ENCODE results near the gene OSBPL3. TPM values are rescaled to one million over a fixed set of nuclear protein-coding genes. Genes with fewer than 3 reads are reported as not detected.

OSBPL3 gene
- total RNA-seq, 1 donor: 30.8 TPM

- no peaks in the 10 kb centered on the region for H3K9me3 ChIP-seq (ENCODE audit: low read depth, low read length)
- no peaks in the 10 kb centered on the region for H3K27me3 ChIP-seq (ENCODE audit: insufficient read depth, low read length)
- TF ChIP-seq CTCF (IDR thresholded peaks at IDR 0.05; ENCODE audit: extremely low read depth, low read depth, low read length): no peak
- peaks cover 40% of the 10 kb centered on the region for H3K4me1 ChIP-seq (ENCODE audit: insufficient read depth, low read length)
- H3K4me2 ChIP-seq (ENCODE audit: insufficient read depth, low read length): peak overlapping the region; percentile 74
- H3K4me3 ChIP-seq (ENCODE audit: insufficient read depth, low read length): peak overlapping the region; percentile 48
- H4K20me1 ChIP-seq (ENCODE audit: insufficient read depth, low read length): no peaks in the 10 kb centered on the region
- H3K27ac ChIP-seq (ENCODE audit: low read depth, low read length): peak overlapping the region; percentile 69
- peak; percentile 76 for DNase-seq (ENCODE audit: insufficient read length, low spot score, missing footprints)
- H3K36me3 ChIP-seq (ENCODE audit: insufficient read depth, low read length): no peaks in the 10 kb centered on the region
- no peak overlapping the region for H2AFZ ChIP-seq (ENCODE audit: low read length)
- peaks cover 94% of the 10 kb centered on the region for H3K79me2 ChIP-seq (ENCODE audit: insufficient read depth, low read length)
Observed at GRCh38 chr7:24917510-24918239, 62.3 kb downstream of the OSBPL3 start.

- peak overlapping the region; percentile 13 for H3K27ac ChIP-seq (ENCODE audit: low read depth, low read length)
- H3K27me3 ChIP-seq (ENCODE audit: insufficient read depth, low read length): no peaks in the 10 kb centered on the region
- H3K4me3 ChIP-seq (ENCODE audit: insufficient read depth, low read length): no peak overlapping the region
- H4K20me1 ChIP-seq (ENCODE audit: insufficient read depth, low read length): no peaks in the 10 kb centered on the region
- no peak overlapping the region for H2AFZ ChIP-seq (ENCODE audit: low read length)
- no peaks in the 10 kb centered on the region for H3K36me3 ChIP-seq (ENCODE audit: insufficient read depth, low read length)
- no peak for TF ChIP-seq CTCF (IDR thresholded peaks at IDR 0.05; ENCODE audit: extremely low read depth, low read depth, low read length)
- DNase-seq (ENCODE audit: insufficient read length, low spot score, missing footprints): no peak
- H3K79me2 ChIP-seq (ENCODE audit: insufficient read depth, low read length): peaks cover 94% of the 10 kb centered on the region
- peaks cover 32% of the 10 kb centered on the region for H3K4me1 ChIP-seq (ENCODE audit: insufficient read depth, low read length)
- no peaks in the 10 kb centered on the region for H3K9me3 ChIP-seq (ENCODE audit: low read depth, low read length)
- no peak overlapping the region for H3K4me2 ChIP-seq (ENCODE audit: insufficient read depth, low read length)
Observed at GRCh38 chr7:24916463-24917040, 63.4 kb downstream of the OSBPL3 start.

GRCh38 chr7:24914465-24914859 lies 65.5 kb downstream of the OSBPL3 start:
- H2AFZ ChIP-seq (ENCODE audit: low read length): no peak overlapping the region
- H3K36me3 ChIP-seq (ENCODE audit: insufficient read depth, low read length): no peaks in the 10 kb centered on the region
- no peak for TF ChIP-seq CTCF (IDR thresholded peaks at IDR 0.05; ENCODE audit: extremely low read depth, low read depth, low read length)
- no peak for DNase-seq (ENCODE audit: insufficient read length, low spot score, missing footprints)
- H3K79me2 ChIP-seq (ENCODE audit: insufficient read depth, low read length): peaks cover 93% of the 10 kb centered on the region
- no peak overlapping the region for H3K4me3 ChIP-seq (ENCODE audit: insufficient read depth, low read length)
- no peaks in the 10 kb centered on the region for H3K9me3 ChIP-seq (ENCODE audit: low read depth, low read length)
- no peak overlapping the region for H3K4me2 ChIP-seq (ENCODE audit: insufficient read depth, low read length)
- H3K4me1 ChIP-seq (ENCODE audit: insufficient read depth, low read length): peaks cover 40% of the 10 kb centered on the region
- no peaks in the 10 kb centered on the region for H3K27me3 ChIP-seq (ENCODE audit: insufficient read depth, low read length)
- no peak overlapping the region for H3K27ac ChIP-seq (ENCODE audit: low read depth, low read length)
- no peaks in the 10 kb centered on the region for H4K20me1 ChIP-seq (ENCODE audit: insufficient read depth, low read length)

GRCh38 chr7:24913801-24914464 lies 66.0 kb downstream of the OSBPL3 start:
- Histone ChIP-seq H3K36me3 (ENCODE audit: insufficient read depth, low read length) (no peaks in the 10 kb centered on the region), H3K27ac (ENCODE audit: low read depth, low read length) (no peak overlapping the region), H3K4me1 (ENCODE audit: insufficient read depth, low read length) (peaks cover 40% of the 10 kb centered on the region), H4K20me1 (ENCODE audit: insufficient read depth, low read length) (no peaks in the 10 kb centered on the region), H3K4me3 (ENCODE audit: insufficient read depth, low read length) (no peak overlapping the region), H3K4me2 (ENCODE audit: insufficient read depth, low read length) (no peak overlapping the region), H3K27me3 (ENCODE audit: insufficient read depth, low read length) (no peaks in the 10 kb centered on the region), H3K9me3 (ENCODE audit: low read depth, low read length) (no peaks in the 10 kb centered on the region), H3K79me2 (ENCODE audit: insufficient read depth, low read length) (peaks cover 93% of the 10 kb centered on the region), H2AFZ (ENCODE audit: low read length) (no peak overlapping the region)
- no peak for TF ChIP-seq CTCF (IDR thresholded peaks at IDR 0.05; ENCODE audit: extremely low read depth, low read depth, low read length)
- no peak for DNase-seq (ENCODE audit: insufficient read length, low spot score, missing footprints)
